Measurements from ENCODE around the gene QRFP.
"Not testable (repeated sequence)": the region's sequence is repeated elsewhere in the genome, so short reads cannot be mapped to it uniquely, and the experiment has no call there.

The QRFP gene

DNA sequence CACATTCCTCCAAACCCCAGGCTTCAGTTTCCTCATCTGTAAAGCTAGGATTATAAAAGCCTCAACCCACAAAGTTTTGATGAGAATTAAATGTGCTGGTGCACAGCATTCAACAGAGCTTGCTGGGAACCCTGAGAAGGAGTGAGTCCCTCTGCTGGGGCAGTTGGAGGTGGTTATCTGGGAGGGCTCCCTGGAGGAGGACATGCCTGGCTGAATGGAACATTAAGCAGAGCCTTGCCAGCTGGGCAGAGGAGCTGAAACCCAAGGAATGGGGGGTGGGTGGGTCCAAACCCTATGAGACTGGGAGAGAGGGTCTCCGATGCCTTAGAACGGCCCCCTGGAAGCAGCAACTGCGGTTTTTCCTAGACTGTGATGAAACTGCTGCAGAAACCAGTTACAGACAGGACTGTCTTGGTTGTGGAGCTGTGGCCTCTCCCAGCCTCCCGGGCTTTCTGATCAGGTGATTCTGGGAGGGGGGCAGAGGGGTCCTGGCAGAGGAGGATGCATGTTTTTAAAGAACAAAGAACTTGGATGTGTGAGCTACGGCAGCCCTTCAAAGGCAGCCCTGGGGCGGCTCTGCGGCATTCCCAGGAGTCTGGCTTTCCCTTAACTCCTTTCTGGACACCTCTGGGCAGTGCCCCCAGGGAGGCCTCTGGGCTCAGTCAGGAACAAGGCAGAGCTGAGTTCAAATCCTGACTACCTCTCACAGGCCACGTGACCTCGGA, 21.7 kb upstream of the QRFP start:
- DNase-seq (ENCODE audit: low read depth, low spot score) = no peak
- no peaks in the 10 kb centered on the region for H3K9me3 ChIP-seq (ENCODE audit: control insufficient read depth, insufficient read depth, low read length)
- H3K27me3 ChIP-seq (ENCODE audit: control insufficient read depth, insufficient read depth, low read length) = no peaks in the 10 kb centered on the region
- 0 out of 2 replicates have a peak, but pooled peaks cover 1% of the 10 kb centered on the region for H3K4me1 ChIP-seq (ENCODE audit: control insufficient read depth, insufficient read depth, low read length)
- no peak overlapping the region for H3K4me3 ChIP-seq (ENCODE audit: low read length)
- WGBS (ENCODE audit: insufficient coverage, insufficient read length) = no CpG with 5 or more reads among the region's 9 CpGs
- H3K27ac ChIP-seq (ENCODE audit: low read length) = no peak overlapping the region
- no peaks in the 10 kb centered on the region for H3K36me3 ChIP-seq (ENCODE audit: control insufficient read depth, insufficient read depth, low read length)

DNA sequence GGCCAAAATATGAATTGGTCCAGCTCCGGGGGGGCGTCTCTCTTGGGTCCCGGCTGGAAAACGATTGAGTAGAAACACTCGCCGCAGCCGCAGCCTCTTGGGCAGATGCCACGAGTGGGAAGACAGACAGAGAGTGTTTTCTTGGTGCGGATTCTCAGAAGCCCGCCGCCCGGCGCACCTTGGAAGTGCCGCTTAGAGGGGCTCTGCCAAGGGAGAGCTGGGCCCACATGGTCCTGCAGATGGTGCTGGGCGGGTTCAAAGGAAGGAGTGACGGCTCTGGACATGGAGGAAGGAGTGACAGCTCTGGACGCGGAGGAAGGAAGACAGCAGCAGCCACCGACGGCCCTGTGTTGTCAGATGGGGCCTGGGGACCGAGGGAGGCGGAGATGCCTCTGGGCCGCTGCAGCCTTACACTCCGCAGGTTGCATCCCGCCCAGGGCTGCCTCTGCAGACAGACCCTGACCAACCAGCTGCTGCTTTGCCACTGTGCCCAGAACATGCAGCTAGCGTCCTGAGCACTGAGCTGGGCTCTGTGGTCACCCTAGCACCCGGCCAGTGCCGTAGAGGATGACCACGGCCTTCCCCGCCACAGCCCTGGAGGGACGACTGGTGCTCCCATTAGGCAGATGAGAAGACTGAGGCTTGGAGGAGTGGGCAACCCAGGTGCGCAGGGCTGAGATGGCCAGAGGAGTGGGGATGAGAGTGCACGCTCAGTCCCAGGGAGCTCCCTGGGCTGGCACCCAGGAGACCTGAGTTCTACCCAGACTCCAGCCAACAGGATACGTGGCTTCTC, 20.8 kb upstream of the QRFP start:
- WGBS (ENCODE audit: insufficient coverage, insufficient read length) = no CpG with 5 or more reads among the region's 34 CpGs
- no peaks in the 10 kb centered on the region for H3K27me3 ChIP-seq (ENCODE audit: control insufficient read depth, insufficient read depth, low read length)
- no peaks in the 10 kb centered on the region for H3K36me3 ChIP-seq (ENCODE audit: control insufficient read depth, insufficient read depth, low read length)
- no peak for DNase-seq (ENCODE audit: low read depth, low spot score)
- H3K27ac ChIP-seq (ENCODE audit: low read length) = no peak overlapping the region
- 0 out of 2 replicates have a peak, but pooled peaks cover 1% of the 10 kb centered on the region for H3K4me1 ChIP-seq (ENCODE audit: control insufficient read depth, insufficient read depth, low read length)
- H3K9me3 ChIP-seq (ENCODE audit: control insufficient read depth, insufficient read depth, low read length) = no peaks in the 10 kb centered on the region
- no peak overlapping the region for H3K4me3 ChIP-seq (ENCODE audit: low read length)

DNA sequence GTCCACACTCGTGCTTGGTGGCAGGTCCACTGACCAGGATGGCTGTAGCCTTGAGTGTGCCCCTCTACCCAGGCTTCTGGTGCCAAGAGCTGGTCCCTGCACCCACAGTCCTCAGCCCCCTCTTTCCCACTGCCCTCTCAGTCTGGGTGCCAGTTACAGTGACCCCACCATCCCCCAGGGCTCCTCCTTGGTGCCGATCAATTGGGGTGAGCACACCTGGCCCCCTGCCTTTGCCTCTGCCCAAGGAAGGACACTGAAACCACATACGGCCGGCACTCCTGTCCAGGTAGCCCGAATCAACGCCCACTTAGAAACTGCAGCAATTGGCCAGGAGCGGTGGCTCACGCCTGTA, 18.5 kb upstream of the QRFP start:
- WGBS (ENCODE audit: insufficient coverage, insufficient read length) = no CpG with 5 or more reads among the region's 8 CpGs
- Histone ChIP-seq H3K4me1 (ENCODE audit: control insufficient read depth, insufficient read depth, low read length) (0 out of 2 replicates have a peak, but pooled peaks cover 1% of the 10 kb centered on the region), H3K4me3 (ENCODE audit: low read length) (no peak overlapping the region), H3K27me3 (ENCODE audit: control insufficient read depth, insufficient read depth, low read length) (no peaks in the 10 kb centered on the region), H3K9me3 (ENCODE audit: control insufficient read depth, insufficient read depth, low read length) (no peaks in the 10 kb centered on the region), H3K27ac (ENCODE audit: low read length) (no peak overlapping the region), H3K36me3 (ENCODE audit: control insufficient read depth, insufficient read depth, low read length) (no peaks in the 10 kb centered on the region)
- DNase-seq (ENCODE audit: low read depth, low spot score) = no peak

DNA sequence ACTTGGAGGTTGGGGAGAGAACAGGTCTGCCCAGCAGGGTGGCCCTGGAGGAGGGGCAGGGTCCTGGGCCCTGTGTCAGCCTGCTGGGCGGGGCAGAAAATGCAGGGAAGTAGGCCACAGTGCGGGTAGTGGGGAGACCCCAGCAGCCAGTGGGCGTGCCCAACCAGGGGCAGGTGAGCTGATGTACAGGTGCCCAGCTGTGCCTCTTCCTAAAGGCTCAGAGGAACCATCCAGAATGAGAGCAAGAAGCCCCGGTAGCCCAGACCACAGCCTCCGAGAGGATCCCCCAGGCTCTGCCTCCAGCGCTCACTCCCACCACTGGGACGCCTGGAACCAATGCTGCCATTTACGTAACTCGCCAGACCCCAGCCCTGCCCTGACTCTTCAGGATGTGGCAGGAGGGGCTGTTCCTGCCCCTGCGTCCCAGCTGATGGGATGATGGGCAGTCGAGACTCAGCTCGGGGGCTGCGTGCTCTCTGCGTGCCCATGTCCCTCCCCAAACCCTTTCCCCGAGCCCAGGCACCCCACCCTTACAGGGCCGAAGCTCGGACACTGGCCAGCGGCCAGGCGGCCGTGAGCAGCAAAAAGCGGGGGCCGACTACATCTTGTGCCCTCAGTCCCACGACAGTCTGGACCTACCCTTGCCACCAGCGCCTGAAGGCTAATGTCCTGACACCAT, 17.9 kb upstream of the QRFP start:
- H3K27ac ChIP-seq (ENCODE audit: low read length) = no peak overlapping the region
- no peaks in the 10 kb centered on the region for H3K27me3 ChIP-seq (ENCODE audit: control insufficient read depth, insufficient read depth, low read length)
- no peaks in the 10 kb centered on the region for H3K9me3 ChIP-seq (ENCODE audit: control insufficient read depth, insufficient read depth, low read length)
- DNase-seq (ENCODE audit: low read depth, low spot score) = no peak
- no peaks in the 10 kb centered on the region for H3K36me3 ChIP-seq (ENCODE audit: control insufficient read depth, insufficient read depth, low read length)
- no peak overlapping the region for H3K4me3 ChIP-seq (ENCODE audit: low read length)
- H3K4me1 ChIP-seq (ENCODE audit: control insufficient read depth, insufficient read depth, low read length) = 0 out of 2 replicates have a peak, but pooled peaks cover 1% of the 10 kb centered on the region
- no CpG with 5 or more reads among the region's 24 CpGs for WGBS (ENCODE audit: insufficient coverage, insufficient read length)

DNA sequence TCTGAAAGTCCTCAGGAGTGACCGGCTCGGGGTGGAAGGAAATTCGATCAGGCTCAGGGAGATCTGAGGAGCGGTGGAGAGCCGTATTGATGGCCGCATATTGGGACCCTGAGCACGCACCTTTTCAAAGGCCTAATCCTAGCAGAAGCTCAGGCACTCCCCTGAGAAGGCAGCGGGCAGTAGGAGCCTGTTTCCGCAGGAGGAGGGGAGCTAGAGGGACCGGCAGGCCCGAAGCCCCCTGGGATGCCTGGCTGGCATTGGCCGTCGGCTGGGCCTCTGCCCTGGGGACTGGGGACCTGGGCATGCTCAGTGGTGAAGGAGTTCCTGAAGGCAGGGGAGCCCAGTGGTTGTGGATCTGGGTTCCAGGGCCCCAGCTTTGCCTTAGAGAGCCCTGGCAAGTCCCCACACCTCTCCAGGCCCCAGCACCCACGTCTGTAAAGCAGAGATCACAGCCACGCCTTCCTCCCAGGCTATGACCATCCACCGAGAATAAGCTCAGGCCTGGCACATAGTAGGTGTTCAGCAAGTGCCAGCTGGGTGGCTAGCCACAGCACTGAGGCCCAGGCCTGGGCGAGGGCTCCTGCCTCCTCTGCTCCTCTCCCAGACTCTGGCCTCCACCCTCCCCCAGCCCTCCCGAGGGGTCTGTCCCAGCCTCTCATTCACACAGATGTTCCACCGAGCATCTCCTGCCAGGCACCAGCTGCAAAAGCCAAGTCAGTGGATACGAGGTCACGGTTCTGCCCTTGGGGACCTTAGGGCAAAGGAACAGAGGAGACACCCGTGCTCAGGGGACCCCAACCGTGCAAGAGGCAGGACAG, 17.2 kb upstream of the QRFP start:
- Histone ChIP-seq H3K9me3 (ENCODE audit: control insufficient read depth, insufficient read depth, low read length) (no peaks in the 10 kb centered on the region), H3K4me1 (ENCODE audit: control insufficient read depth, insufficient read depth, low read length) (peaks cover 1% of the 10 kb centered on the region; the same call in 1 of the 2 replicates), H3K4me3 (ENCODE audit: low read length) (no peak overlapping the region), H3K27ac (ENCODE audit: low read length) (no peak overlapping the region), H3K27me3 (ENCODE audit: control insufficient read depth, insufficient read depth, low read length) (no peaks in the 10 kb centered on the region), H3K36me3 (ENCODE audit: control insufficient read depth, insufficient read depth, low read length) (no peaks in the 10 kb centered on the region)
- no peak for DNase-seq (ENCODE audit: low read depth, low spot score)
- WGBS (ENCODE audit: insufficient coverage, insufficient read length) = no CpG with 5 or more reads among the region's 23 CpGs

DNA sequence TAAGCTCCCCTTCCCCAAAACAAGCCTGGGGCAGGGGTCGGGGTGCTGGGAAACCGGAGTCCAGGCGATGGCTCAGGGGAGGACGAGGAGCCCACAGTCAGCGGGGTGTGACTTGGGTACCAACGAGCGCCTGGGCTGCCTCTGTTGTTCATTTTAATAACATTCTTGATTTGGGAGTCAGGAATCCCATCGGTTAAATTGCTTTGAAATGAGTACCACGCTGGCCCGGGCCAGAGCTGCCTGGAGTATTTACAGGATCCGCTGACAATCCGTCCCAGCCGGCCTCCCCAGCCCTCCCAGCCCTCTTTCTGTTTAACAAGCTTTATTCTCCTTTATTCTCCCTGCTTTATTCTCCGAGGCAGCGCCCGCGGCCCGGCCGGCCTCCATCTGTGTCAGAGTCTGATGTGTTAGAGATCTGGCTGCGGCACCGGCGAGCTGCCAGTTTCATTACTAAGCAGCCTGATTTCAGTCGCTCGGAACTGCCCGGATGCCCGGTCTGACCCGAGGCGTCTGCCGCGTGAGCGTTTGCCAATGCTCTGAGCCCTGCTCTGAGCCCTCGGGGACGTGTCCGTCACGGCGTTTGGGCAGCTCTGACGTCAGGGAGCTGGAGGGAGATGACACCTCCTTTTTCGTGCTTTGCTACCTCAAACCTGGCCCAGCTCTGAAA, 16.5 kb upstream of the QRFP start:
- Histone ChIP-seq H3K4me3 (ENCODE audit: low read length) (no peak overlapping the region), H3K27ac (ENCODE audit: low read length) (no peak overlapping the region), H3K9me3 (ENCODE audit: control insufficient read depth, insufficient read depth, low read length) (no peaks in the 10 kb centered on the region), H3K36me3 (ENCODE audit: control insufficient read depth, insufficient read depth, low read length) (no peaks in the 10 kb centered on the region), H3K27me3 (ENCODE audit: control insufficient read depth, insufficient read depth, low read length) (no peaks in the 10 kb centered on the region), H3K4me1 (ENCODE audit: control insufficient read depth, insufficient read depth, low read length) (peaks cover 1% of the 10 kb centered on the region; the same call in 1 of the 2 replicates)
- DNase-seq (ENCODE audit: low read depth, low spot score) = no peak
- no CpG with 5 or more reads among the region's 38 CpGs for WGBS (ENCODE audit: insufficient coverage, insufficient read length)

DNA sequence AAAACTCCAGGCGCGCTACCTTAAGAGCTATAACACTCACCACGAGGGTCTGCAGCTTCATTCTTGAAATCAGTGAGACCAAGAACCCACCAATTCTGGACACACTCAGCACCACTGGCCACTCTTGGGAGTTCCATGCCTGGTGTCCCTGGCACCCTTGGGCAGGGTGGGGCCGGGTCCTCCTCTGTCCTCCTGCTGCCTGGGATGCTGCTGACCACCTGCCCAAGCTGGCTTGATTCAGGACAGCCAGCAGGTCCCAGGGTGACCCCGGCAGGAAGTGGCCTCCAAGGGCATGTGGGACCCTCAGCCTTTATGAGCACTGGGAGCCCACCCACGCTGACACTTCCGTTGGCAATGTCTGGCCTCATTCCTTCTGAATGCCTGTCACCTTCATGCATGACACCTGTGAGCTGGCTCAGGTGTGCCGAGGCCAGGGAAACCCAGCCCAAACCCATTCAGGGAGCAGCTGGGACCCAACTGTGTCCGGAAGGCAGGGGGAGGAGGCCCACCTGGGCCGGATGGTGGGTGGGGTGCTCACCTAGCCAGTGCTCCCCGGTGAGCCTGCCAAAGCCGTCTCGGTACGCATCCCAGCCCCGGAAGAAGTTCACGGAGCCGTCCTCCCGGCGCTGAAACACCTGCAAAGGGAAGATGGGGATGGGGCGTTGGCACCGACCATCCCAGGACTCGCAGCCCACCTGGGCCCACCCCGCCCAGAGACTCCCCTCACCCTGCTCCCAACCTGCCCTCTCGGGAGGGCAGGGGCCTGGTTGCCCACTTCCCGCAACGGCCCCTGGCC, 14.8 kb upstream of the QRFP start:
- Histone ChIP-seq H3K27ac (ENCODE audit: low read length) (no peak overlapping the region), H3K36me3 (ENCODE audit: control insufficient read depth, insufficient read depth, low read length) (no peaks in the 10 kb centered on the region), H3K27me3 (ENCODE audit: control insufficient read depth, insufficient read depth, low read length) (no peaks in the 10 kb centered on the region), H3K4me3 (ENCODE audit: low read length) (no peak overlapping the region), H3K4me1 (ENCODE audit: control insufficient read depth, insufficient read depth, low read length) (peaks cover 1% of the 10 kb centered on the region; the same call in 1 of the 2 replicates), H3K9me3 (ENCODE audit: control insufficient read depth, insufficient read depth, low read length) (no peaks in the 10 kb centered on the region)
- no CpG with 5 or more reads among the region's 26 CpGs for WGBS (ENCODE audit: insufficient coverage, insufficient read length)
- DNase-seq (ENCODE audit: low read depth, low spot score) = no peak

DNA sequence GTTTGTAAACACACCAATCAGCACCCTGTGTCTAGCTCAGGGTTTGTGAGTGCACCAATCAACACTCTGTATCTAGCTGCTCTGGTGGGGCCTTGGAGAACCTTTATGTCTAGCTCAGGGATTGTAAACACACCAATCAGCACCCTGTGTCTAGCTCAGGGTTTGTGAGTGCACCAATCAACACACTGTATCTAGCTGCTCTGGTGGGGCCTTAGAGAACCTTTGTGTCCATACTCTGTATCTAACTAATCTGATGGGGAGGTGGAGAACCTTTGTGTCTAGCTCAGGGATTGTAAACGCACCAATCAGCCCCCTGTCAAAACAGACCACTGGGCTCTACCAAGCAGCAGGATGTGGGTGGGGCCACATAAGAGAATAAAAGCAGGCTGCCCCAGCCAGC, 14.1 kb upstream of the QRFP start:
- not testable (repeated sequence) for H3K4me3 ChIP-seq (ENCODE audit: low read length); H3K27ac ChIP-seq (ENCODE audit: low read length); DNase-seq (ENCODE audit: low read depth, low spot score); H3K4me1 ChIP-seq (ENCODE audit: control insufficient read depth, insufficient read depth, low read length); H3K36me3 ChIP-seq (ENCODE audit: control insufficient read depth, insufficient read depth, low read length); H3K27me3 ChIP-seq (ENCODE audit: control insufficient read depth, insufficient read depth, low read length); H3K9me3 ChIP-seq (ENCODE audit: control insufficient read depth, insufficient read depth, low read length)
- WGBS (ENCODE audit: insufficient coverage, insufficient read length) = no CpG with 5 or more reads among the region's 1 CpG

DNA sequence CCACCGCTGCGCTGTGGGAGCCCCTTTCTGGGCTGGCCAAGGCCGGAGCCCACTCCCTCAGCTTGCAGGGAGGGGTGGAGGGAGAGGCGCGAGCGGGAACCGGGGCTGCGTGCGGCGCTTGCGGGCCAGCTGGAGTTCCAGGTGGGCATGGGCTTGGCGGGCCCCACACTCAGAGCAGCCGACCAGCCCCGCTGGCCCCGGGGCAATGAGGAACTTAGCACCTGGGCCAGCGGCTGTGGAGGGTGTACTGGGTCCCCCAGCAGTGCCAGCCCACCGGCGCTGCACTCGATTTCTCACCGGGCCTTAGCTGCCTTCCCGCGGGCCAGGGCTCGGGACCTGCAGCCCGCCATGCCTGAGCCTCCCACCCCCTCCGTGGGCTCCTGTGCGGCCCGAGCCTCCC, 13.4 kb upstream of the QRFP start:
- not testable (repeated sequence) for H3K27ac ChIP-seq (ENCODE audit: low read length); H3K4me1 ChIP-seq (ENCODE audit: control insufficient read depth, insufficient read depth, low read length); H3K27me3 ChIP-seq (ENCODE audit: control insufficient read depth, insufficient read depth, low read length); H3K36me3 ChIP-seq (ENCODE audit: control insufficient read depth, insufficient read depth, low read length); H3K9me3 ChIP-seq (ENCODE audit: control insufficient read depth, insufficient read depth, low read length); DNase-seq (ENCODE audit: low read depth, low spot score); H3K4me3 ChIP-seq (ENCODE audit: low read length)
- no CpG with 5 or more reads among the region's 27 CpGs for WGBS (ENCODE audit: insufficient coverage, insufficient read length)
